Measurements from ENCODE around the gene ARHGAP8.

The ARHGAP8 gene

DNA sequence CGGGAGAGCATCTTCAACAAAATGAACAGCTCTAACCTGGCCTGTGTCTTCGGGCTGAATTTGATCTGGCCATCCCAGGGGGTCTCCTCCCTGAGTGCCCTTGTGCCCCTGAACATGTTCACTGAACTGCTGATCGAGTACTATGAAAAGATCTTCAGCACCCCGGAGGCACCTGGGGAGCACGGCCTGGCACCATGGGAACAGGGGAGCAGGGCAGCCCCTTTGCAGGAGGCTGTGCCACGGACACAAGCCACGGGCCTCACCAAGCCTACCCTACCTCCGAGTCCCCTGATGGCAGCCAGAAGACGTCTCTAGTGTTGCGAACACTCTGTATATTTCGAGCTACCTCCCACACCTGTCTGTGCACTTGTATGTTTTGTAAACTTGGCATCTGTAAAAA lies 109.9 kb downstream of the ARHGAP8 start:
- H3K4me3 Mint-ChIP-seq = no peak overlapping the region
- CTCF ChIA-PET = no interaction called here
- no peaks in the 10 kb centered on the region for H3K4me1 Mint-ChIP-seq
- no peak overlapping the region for H3K27ac Mint-ChIP-seq
- H3K27me3 Mint-ChIP-seq = no peaks in the 10 kb centered on the region
- H3K36me3 Mint-ChIP-seq = no peaks in the 10 kb centered on the region
- H3K9me3 Mint-ChIP-seq = peaks cover 2% of the 10 kb centered on the region
- no peak for DNase-seq

DNA sequence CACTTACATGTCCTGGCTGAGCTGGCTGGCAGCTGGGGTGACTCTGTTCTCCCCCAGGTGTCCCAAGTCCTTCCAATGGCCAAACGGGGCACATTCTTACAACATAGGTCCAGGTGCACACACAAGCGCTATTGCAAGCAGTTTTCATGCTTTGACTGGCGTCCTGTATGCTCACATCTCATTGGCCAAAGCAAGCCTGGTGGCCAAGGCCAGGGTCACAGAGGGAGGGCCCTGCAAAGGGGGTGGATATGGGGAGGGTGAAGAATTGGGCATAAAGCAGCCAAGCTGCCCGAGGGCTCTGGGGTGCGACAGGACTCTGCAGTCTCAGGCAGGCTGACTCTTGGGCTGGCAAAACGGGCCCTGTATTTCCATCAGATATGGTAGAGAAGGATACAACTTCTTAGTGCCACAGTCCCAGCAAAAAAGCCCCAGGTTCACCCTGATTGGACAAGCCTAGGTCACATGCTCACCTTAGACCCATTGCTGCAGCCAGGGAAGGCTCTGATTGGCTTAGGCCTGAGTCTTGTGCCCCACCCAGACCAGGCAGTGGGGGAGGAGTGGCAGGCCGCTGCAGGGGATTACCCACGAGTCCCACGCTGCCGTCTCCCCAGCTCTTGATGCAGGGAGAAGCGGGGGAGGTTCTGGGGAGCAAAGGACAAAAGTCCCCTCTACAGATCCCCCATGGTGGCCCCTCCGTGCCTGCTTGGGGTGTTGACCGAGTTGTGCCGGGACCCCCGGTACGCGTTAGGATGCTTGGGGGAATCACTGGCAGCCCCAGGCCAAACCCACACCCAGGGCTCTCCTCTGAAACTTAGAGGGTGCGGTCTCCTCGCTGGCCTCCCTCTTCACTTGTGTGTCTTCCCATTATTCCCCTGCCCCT lies 110.8 kb downstream of the ARHGAP8 start:
- Mint-ChIP-seq H3K4me3 (no peak overlapping the region), H3K27me3 (no peaks in the 10 kb centered on the region), H3K36me3 (no peaks in the 10 kb centered on the region), H3K27ac (no peak overlapping the region), H3K4me1 (no peaks in the 10 kb centered on the region), H3K9me3 (peaks cover 3% of the 10 kb centered on the region)
- no peak for DNase-seq
- CTCF ChIA-PET = no interaction called here

DNA sequence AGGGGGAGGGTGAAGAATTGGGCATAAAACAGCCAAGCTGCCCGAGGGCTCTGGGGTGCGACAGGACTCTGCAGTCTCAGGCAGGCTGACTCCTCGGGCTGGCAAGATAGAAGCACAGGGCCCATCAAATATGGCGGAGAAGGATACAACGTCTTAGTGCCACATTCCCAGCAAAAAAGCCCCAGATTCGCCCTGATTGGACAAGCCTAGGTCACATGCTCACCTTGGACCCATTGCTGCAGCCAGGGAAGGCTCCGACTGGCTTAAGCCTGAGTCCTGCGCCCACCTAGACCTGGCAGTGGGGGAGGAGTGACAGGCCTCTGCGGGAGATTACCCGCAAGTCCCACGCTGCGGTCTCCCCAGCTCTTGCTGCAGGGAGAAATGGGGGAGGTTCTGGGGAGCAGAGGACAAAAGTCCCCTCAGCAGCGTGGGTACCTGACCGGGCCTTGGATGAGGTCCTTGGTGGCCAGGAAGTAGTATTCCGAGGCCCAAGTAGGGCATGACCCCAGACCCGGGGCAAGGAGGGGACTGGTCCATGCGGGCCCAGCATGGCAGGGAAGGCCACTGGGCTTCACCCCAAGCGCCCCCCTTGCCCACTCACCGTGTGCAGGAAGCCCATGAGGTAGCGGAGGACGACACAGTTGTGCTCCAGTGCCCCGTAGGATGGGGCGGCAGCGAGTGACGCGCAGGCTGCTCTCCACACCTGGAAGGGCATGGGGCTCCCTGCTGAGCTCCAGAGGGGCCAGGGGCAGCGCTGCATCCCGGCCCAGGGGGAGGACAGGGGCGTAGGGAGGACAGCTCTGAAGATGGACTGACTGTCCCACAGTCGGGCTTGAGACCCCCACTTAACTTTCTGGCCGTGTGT lies 113.0 kb downstream of the ARHGAP8 start:
- DNase-seq = no peak
- H3K4me3 Mint-ChIP-seq = no peak overlapping the region
- peaks cover 3% of the 10 kb centered on the region for H3K9me3 Mint-ChIP-seq
- H3K27ac Mint-ChIP-seq = no peak overlapping the region
- H3K36me3 Mint-ChIP-seq = no peaks in the 10 kb centered on the region
- H3K27me3 Mint-ChIP-seq = no peaks in the 10 kb centered on the region
- CTCF ChIA-PET = no interaction called here
- no peaks in the 10 kb centered on the region for H3K4me1 Mint-ChIP-seq

DNA sequence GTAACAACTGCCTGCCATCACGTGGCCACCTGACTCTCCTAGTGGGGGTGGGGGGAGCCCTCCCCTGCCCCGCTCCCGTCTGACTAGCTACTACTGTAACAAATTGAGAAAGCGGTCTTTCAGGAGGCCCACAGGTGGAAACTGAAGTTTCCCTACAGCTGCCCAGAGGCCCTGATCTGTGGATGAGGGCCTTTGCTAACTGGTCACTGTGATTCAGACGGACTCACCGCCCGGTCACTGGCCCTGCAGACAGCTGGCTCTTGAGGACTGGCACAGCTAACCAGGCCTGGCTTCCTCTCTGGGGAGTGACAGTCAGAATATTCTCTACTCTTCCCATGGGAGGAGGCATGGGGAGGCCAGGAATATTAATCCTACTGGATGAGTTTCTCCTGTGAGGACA lies 116.8 kb downstream of the ARHGAP8 start:
- DNase-seq = no peak
- Mint-ChIP-seq H3K4me3 (no peak overlapping the region), H3K9me3 (peaks cover 13% of the 10 kb centered on the region), H3K4me1 (no peaks in the 10 kb centered on the region), H3K36me3 (no peaks in the 10 kb centered on the region), H3K27ac (no peak overlapping the region), H3K27me3 (no peaks in the 10 kb centered on the region)
- CTCF ChIA-PET = no interaction called here

DNA sequence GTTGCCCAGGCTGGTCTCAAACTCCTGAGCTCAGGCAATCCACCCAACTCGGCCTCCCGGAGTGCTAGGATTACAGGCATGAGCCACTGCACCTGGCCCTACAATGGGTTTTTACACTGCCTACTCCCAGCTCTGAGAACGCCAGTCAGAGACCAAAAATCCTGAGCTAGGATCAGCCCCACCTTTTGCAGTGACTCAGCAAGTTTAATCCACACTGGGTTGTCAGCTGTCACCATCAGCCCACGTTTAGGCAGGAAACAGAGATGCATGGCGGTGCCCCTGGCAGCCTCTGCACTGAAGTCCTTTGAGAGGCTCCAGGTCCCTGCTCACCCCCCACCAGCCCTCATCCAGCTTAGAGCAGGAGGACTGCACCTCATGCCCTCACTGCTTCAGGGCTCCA lies 117.6 kb downstream of the ARHGAP8 start:
- H3K9me3 Mint-ChIP-seq = peaks cover 13% of the 10 kb centered on the region
- CTCF ChIA-PET = no interaction called here
- no peaks in the 10 kb centered on the region for H3K36me3 Mint-ChIP-seq
- H3K27me3 Mint-ChIP-seq = peaks cover 3% of the 10 kb centered on the region
- H3K4me3 Mint-ChIP-seq = no peak overlapping the region
- no peaks in the 10 kb centered on the region for H3K4me1 Mint-ChIP-seq
- no peak for DNase-seq
- no peak overlapping the region for H3K27ac Mint-ChIP-seq

DNA sequence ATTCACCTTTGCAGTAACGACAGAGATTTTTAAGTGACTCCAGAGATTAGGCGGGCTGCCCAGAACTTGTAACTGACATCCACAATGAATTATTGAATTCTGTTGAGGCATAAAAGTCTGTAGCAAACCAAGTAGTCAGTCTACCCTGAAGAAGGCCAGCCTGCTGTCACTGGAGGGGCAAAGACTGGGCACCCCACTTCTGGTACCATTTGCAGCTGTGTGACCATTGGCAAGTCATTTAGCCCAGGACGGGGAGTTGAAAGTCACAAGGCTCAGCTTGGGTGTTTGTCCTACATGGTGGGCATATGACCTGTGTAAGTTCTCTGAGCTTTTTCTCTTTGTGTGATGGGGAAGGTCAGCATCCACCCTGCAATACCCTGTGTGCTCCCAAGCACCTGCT lies 119.4 kb downstream of the ARHGAP8 start:
- no peak overlapping the region for H3K27ac Mint-ChIP-seq
- H3K36me3 Mint-ChIP-seq = no peaks in the 10 kb centered on the region
- H3K4me1 Mint-ChIP-seq = no peaks in the 10 kb centered on the region
- H3K4me3 Mint-ChIP-seq = no peak overlapping the region
- peaks cover 13% of the 10 kb centered on the region for H3K9me3 Mint-ChIP-seq
- H3K27me3 Mint-ChIP-seq = peaks cover 3% of the 10 kb centered on the region
- DNase-seq = no peak
- CTCF ChIA-PET = no interaction called here

DNA sequence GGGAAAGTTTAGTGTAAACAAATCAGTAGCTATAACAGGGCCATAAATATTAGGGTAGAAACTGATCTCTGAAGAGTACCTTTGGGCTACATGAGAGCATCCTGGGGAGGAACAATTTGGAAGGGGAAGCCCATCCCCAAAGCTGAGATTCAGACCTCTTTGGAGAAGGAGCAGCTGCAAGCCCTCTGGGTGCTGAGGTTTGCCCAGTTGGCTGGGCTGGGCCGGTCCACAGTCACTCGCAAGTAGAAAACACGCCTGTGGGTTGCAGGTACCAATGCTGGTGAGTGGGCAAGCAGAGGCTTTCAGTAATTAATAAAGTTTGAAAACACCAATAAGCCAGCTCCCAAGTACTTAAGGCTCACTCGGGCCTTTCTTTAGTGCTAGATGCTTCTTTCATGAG lies 124.5 kb downstream of the ARHGAP8 start:
- H3K4me3 Mint-ChIP-seq = no peak overlapping the region
- DNase-seq = no peak
- H3K9me3 Mint-ChIP-seq = peaks cover 4% of the 10 kb centered on the region

DNA sequence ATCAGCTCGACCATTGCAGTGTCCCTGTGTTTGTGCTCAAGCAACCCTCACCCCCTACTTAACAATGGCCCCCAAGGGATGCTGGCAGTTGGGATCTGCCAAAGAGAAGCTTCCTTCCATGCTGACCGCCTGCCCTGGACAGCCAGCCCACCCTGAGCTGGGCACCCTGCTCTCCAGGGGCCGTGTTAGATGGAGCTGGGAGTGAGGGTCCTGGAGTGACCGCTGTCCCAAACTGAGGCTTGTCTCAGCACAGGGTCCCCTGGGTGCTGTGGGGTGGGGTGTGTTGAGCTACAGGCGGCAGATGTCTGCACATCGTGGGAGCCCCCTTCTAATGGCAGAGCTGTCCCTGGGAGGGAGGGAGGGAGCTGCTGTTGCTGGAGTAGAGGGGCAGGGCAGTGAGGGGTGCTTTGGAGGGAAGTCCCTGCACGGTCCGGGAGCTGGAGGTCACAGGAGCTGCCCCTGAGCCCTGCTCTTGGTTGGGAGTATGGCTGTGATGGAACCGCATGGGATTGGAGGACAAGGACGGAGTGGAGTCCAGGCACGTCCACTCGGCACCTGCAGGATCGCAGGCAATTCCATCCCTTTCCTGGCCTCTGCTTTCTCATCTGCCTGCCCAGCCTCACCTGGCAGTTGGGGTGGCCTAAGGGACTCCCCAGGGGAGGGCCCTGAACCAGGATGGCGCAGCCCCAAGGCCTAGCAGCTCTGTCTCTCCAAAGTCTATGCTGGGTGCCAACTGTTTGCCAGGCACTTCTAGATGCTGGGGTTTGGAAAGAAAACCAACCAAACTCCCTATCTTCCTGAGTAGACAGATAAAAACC lies 126.3 kb downstream of the ARHGAP8 start:
- Mint-ChIP-seq H3K27ac (no peak overlapping the region), H3K4me3 (no peak overlapping the region), H3K9me3 (no peaks in the 10 kb centered on the region), H3K36me3 (no peaks in the 10 kb centered on the region), H3K27me3 (peaks cover 10% of the 10 kb centered on the region), H3K4me1 (no peaks in the 10 kb centered on the region)
- DNase-seq = no peak
- CTCF ChIA-PET = no interaction called here

More for the DNA sequence above, 124.5 kb downstream of the ARHGAP8 start:
- Mint-ChIP-seq H3K36me3 (no peaks in the 10 kb centered on the region), H3K27me3 (peaks cover 10% of the 10 kb centered on the region), H3K4me1 (no peaks in the 10 kb centered on the region), H3K27ac (no peak overlapping the region)
- CTCF ChIA-PET = no interaction called here

DNA sequence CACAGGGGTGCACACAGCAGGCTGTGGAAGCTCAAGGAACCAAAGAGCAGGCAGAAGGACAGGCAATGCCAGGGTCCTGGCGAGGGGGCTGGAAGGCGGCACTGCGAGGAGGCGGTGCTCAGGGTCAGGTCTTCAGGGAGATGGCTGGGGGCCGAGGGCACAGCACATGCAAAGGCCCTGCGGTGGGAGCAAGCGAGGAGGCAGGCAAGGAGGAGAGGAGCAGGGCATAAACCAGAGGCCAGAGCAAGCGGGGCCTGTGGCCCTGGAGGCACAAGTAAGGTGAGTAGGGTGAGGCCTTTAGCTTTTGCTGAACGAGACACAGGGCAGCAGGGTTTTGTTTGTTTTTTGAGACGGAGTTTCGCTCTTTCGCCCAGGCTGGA lies 126.9 kb downstream of the ARHGAP8 start:
- CTCF ChIA-PET = no interaction called here
- DNase-seq = no peak
- Mint-ChIP-seq H3K27me3 (peaks cover 10% of the 10 kb centered on the region), H3K36me3 (no peaks in the 10 kb centered on the region), H3K4me3 (no peak overlapping the region), H3K4me1 (no peaks in the 10 kb centered on the region), H3K9me3 (no peaks in the 10 kb centered on the region), H3K27ac (no peak overlapping the region)

DNA sequence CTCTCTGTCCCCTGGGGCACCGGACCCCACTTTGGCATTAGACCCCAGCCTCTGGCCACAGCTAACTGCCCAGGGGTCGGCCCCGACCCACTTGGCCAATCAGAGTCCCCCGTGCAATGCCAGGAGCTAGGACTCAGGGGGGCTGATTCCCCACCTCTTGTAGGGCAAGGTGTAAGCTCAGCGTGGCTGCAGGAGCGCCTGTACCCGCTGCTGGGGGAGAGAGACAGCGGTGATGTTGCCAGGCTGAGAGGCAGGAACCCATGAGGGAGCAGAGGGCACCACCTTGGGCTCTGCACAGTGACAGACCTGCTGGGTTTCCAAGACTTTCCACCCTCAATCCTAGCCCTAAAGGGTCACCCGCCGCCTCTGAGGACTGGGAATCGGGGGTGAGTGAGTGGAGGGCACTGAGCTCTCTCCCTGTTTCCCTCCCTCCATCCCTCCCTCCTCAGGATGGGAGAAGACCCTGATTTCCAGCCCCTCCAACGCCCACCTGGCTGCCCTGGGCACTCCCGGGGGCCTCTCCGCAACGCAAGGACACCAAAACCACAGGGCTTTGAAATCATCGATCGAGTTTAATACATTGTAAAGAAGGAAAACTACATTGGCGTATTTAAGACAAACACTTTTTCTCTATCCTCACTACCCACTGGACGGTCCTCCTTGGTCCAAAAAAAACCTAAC lies 128.4 kb downstream of the ARHGAP8 start:
- CTCF ChIA-PET = no interaction called here
- Mint-ChIP-seq H3K27me3 (peaks cover 7% of the 10 kb centered on the region), H3K36me3 (no peaks in the 10 kb centered on the region), H3K4me1 (no peaks in the 10 kb centered on the region), H3K27ac (no peak overlapping the region), H3K4me3 (no peak overlapping the region), H3K9me3 (no peaks in the 10 kb centered on the region)
- DNase-seq = no peak

DNA sequence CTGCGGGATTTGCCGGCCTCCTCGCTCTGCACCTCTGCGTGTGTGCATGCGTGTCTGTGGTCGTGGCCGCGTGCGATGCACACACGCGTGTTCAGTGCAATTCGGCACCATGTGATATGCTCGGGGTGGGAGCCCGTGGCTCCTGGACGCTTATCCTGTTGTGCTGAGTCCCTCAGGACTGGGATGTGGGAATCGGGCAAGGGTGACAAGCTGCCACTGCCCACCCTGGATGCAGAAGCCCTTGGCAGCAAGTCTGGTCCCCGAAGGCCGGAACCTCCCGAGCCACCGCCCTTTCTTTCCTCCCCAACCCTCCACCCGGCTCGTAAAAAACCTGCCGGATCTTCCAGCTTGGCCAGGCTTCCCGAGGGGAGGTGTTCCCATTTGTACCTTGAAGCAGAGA lies 129.2 kb downstream of the ARHGAP8 start:
- H3K27ac Mint-ChIP-seq = no peak overlapping the region
- H3K9me3 Mint-ChIP-seq = no peaks in the 10 kb centered on the region
- no peak for DNase-seq
- no peaks in the 10 kb centered on the region for H3K36me3 Mint-ChIP-seq
- no peak overlapping the region for H3K4me3 Mint-ChIP-seq
- peaks cover 7% of the 10 kb centered on the region for H3K27me3 Mint-ChIP-seq
- no peaks in the 10 kb centered on the region for H3K4me1 Mint-ChIP-seq
- CTCF ChIA-PET = no interaction called here

DNA sequence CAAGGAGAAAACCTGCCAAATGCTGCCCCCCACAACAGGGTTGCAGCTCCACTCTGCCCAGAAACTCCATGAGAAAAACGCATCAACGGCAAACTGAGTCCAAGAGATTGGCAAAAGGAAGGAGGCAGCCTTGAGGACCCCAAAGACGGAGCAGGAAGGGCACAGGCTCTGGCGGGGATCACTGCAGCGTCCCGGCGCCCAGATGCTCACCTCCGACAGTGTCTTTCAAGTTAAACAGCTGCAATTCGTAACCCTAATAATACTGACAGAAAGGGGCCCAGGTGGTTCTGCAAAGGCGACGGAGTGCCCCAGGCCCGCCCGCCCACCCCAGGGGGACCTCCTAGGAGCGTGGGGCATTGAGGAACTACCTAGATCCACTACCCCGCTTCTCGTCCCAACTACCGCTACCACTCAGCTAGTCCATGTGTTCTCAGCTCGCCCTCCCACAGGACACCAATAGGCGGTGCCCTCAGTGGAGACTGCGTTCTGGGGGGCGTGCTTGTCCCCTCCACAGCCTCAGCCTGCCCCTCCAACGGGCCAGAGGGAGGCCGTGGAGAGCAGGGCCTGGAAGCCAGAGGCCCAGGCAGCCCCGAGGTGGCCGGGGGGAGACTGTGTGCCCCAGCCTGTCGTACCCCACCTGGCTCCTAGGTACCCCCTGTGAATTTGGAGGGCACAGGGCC lies 130.0 kb downstream of the ARHGAP8 start:
- Mint-ChIP-seq H3K9me3 (no peaks in the 10 kb centered on the region), H3K27me3 (peaks cover 7% of the 10 kb centered on the region), H3K36me3 (no peaks in the 10 kb centered on the region), H3K4me3 (no peak overlapping the region), H3K4me1 (no peaks in the 10 kb centered on the region), H3K27ac (no peak overlapping the region)
- DNase-seq = no peak
- CTCF ChIA-PET = no interaction called here

DNA sequence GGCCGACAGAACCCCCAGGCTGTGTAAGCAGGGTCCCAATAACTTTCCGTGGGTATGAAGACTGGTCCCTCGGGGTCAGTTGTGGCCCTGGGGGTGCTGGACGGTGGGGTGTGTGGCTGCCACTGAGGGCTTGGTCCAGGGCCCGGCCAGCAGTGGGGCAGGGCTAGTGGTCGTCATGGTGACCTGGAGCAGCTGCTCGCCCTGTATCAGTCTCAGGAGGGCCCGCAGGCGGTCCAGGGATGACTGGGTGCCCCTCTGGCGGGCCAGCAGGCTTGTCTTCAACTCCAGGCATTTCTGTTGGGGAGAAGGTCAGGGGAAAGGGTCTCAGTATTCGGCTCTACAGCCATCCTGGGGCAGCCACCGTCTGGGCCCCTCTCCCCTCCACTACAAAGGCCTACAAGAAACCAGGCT lies 130.6 kb downstream of the ARHGAP8 start:
- Mint-ChIP-seq H3K27me3 (peaks cover 7% of the 10 kb centered on the region), H3K27ac (no peak overlapping the region), H3K36me3 (no peaks in the 10 kb centered on the region), H3K4me1 (no peaks in the 10 kb centered on the region), H3K4me3 (no peak overlapping the region), H3K9me3 (no peaks in the 10 kb centered on the region)
- DNase-seq = no peak
- CTCF ChIA-PET = no interaction called here

All from activated naive CD4-positive, alpha-beta T cell treated with anti-CD3 and anti-CD28 coated beads, Interleukin-2, amount 10 ng/mL, durations not matched to agents 7 days and 5 days (primary cell).